Tibial artery (tissue), 4 donors: ENCODE measurements around the gene RPL19.

Experiments used
- DNase-seq, 2 donors: peaks; one replicate each; pipeline ENCODE4 v3.0.0-alpha.2; 2019
- H3K27ac ChIP-seq, 2 donors: fragments of 200-600 bp; sonication (generic) in 1 of 2; 1 replicate in 1 of 2; 2 replicates in 1 of 2; pipeline ENCODE4 v1.5.1; 2018 to 2019; ENCODE audit warnings: mild to moderate bottlenecking in 1 of 2
- H3K27me3 ChIP-seq, 2 donors: fragments of 200-600 bp; sonication (generic) in 1 of 2; one replicate each; pipeline versions ENCODE4 v1.5.1 to v1.6.0; 2016 to 2019
- H3K36me3 ChIP-seq, 3 donors: fragments of 200-600 bp; sonication (generic) in 2 of 3; one replicate each; pipeline ENCODE4 v1.5.1; 2016 to 2019; ENCODE audit warnings: mild to moderate bottlenecking in 2 of 3
- H3K4me1 ChIP-seq, 4 donors: fragments of 200-600 bp; sonication (generic) in 2 of 4; 1 replicate in 3 of 4; 2 replicates in 1 of 4; pipeline ENCODE4 v1.5.1; 2016 to 2019
- H3K4me3 ChIP-seq, 2 donors: fragments of 200-600 bp; sonication (generic) in 1 of 2; 1 replicate in 1 of 2; 2 replicates in 1 of 2; pipeline ENCODE4 v1.5.1; 2018 to 2019; ENCODE audit warnings: mild to moderate bottlenecking in 2 of 2
- H3K9me3 ChIP-seq, 3 donors: fragments of 200-600 bp; sonication (generic) in 1 of 3; one replicate each; pipeline ENCODE4 v1.5.1; 2016 to 2019
- CTCF ChIP-seq, 2 experiments: fragments of 200-600 bp in 1 of 2; fragments of 450-650 bp in 1 of 2; IDR thresholded peaks; one replicate each; pipeline ENCODE4 v1.5.1; 2017 to 2019; ENCODE audit warnings: antibody characterized with exemption in 2 of 2, mild to moderate bottlenecking in 1 of 2, moderate library complexity in 1 of 2
- intact Hi-C: fragments of 100-400 bp; cut with DNase I; formaldehyde crosslinking; loops from one replicate; pipeline ENCODE4 v1.15.0; 2023; ENCODE audit warnings: low total_unique reads

RPL19 gene

GRCh38 chr17:39173526-39174274 lies 26.4 kb upstream of the RPL19 start:
- no peaks in the 10 kb centered on the region for H3K27me3 ChIP-seq
- intact Hi-C loops, result no loop called here
- peaks cover 0 to 20% (median 4%) of the 10 kb centered on the region in 4 donors for H3K4me1 ChIP-seq
- no peaks in the 10 kb centered on the region for H3K9me3 ChIP-seq
- no peak for DNase-seq
- H3K4me3 ChIP-seq, result no peak overlapping the region
- H3K36me3 ChIP-seq, result peaks cover 21 to 37% (median 29%) of the 10 kb centered on the region in 3 donors
- TF ChIP-seq CTCF (IDR thresholded peaks at IDR 0.05), result no peak
- no peak overlapping the region for H3K27ac ChIP-seq

DNA sequence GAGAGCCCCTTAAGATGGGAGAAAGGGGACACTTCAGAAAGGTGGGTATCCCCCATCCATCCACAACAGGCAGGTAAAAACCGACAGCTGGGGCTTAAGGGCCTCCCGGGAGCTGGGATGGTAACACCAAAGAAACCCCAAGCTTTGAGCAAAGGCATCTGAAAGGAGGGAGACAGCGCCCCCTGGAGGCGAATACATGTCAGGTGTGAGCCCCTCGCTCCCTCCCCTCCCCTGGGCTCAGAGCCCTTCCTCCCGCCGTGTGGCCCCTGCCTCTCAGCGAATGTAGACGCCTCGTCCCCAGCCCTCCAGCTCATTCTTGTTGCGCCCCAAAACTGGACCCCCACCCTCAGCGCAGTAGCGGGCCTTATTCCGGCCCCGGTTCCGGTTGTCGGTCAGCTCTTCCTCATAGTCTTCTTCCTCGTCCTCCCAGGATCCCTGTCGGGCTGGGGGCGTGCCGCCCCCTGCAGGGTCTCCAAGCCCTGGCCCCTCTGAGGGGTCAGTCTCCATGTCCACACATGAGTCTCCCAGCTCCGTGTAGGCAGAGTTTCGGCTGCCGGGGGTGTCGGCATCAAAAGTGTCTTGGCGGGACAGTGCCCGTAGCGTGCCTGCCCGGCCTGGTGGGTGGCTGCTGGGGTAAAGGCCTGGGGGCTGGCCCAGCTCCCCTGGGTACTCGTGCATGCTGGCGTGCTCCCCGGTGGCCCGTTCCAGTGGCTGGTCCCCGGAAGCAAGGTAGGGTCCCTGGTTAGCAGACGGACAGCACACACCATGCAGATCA lies 25.0 kb upstream of the RPL19 start:
- peak; percentile 77 to 85 for TF ChIP-seq CTCF (IDR thresholded peaks at IDR 0.05)
- Histone ChIP-seq H3K4me3 (no peak overlapping the region), H3K4me1 (peaks cover 0 to 20% (median 4%) of the 10 kb centered on the region in 4 donors), H3K9me3 (no peaks in the 10 kb centered on the region), H3K27me3 (no peaks in the 10 kb centered on the region), H3K36me3 (peaks cover 33 to 51% (median 37%) of the 10 kb centered on the region in 3 donors), H3K27ac (no peak overlapping the region)
- intact Hi-C loops, result no loop called here
- peak; percentile 61 to 84 for DNase-seq

- TF ChIP-seq CTCF (IDR thresholded peaks at IDR 0.05), result no peak
- no peak for DNase-seq
- Histone ChIP-seq H3K4me3 (no peak overlapping the region), H3K4me1 (peaks cover 0 to 20% (median 4%) of the 10 kb centered on the region in 4 donors), H3K36me3 (peaks cover 39 to 57% (median 43%) of the 10 kb centered on the region in 3 donors), H3K27me3 (no peaks in the 10 kb centered on the region), H3K9me3 (no peaks in the 10 kb centered on the region), H3K27ac (no peak overlapping the region)
- intact Hi-C loops, result no loop called here
Measured at GRCh38 chr17:39175695-39176093, 24.4 kb upstream of the RPL19 start.

- Histone ChIP-seq H3K4me3 (no peak overlapping the region), H3K4me1 (peaks cover 0 to 20% (median 4%) of the 10 kb centered on the region in 4 donors), H3K27ac (peak overlapping the region in 1 of 2 donors; percentile 9), H3K27me3 (no peaks in the 10 kb centered on the region), H3K9me3 (no peaks in the 10 kb centered on the region), H3K36me3 (peaks cover 54 to 72% (median 56%) of the 10 kb centered on the region in 3 donors)
- no peak for TF ChIP-seq CTCF (IDR thresholded peaks at IDR 0.05)
- no peak for DNase-seq
- intact Hi-C loops, result no loop called here
Measured at GRCh38 chr17:39177256-39177655, 22.8 kb upstream of the RPL19 start.

DNA sequence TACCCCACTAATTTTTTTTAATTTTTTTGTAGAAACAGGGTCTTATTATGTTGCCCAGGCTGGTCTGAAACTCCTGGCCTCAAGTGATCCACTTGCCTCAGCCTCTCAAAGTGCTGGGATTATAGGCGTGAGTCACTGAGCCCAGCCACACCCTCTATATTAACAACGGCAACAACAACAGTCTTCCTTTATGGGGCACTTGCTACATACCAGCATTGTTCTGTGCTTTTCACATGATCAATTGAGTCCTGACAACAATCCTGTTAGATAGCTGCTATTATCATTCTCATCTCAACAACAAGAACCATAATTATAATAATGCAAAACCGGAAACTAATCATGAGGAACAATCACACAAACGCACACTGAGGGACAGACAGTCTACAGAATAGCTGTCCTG lies 21.5 kb upstream of the RPL19 start:
- H3K9me3 ChIP-seq, result no peaks in the 10 kb centered on the region
- DNase-seq, result no peak
- intact Hi-C loops, result no loop called here
- peaks cover 0 to 20% (median 4%) of the 10 kb centered on the region in 4 donors for H3K4me1 ChIP-seq
- H3K4me3 ChIP-seq, result no peak overlapping the region
- no peaks in the 10 kb centered on the region for H3K27me3 ChIP-seq
- TF ChIP-seq CTCF (IDR thresholded peaks at IDR 0.05), result no peak
- H3K27ac ChIP-seq, result no peak overlapping the region
- H3K36me3 ChIP-seq, result peaks cover 64 to 85% (median 65%) of the 10 kb centered on the region in 3 donors
